ENCODE results near the gene SLC15A1.

DNA sequence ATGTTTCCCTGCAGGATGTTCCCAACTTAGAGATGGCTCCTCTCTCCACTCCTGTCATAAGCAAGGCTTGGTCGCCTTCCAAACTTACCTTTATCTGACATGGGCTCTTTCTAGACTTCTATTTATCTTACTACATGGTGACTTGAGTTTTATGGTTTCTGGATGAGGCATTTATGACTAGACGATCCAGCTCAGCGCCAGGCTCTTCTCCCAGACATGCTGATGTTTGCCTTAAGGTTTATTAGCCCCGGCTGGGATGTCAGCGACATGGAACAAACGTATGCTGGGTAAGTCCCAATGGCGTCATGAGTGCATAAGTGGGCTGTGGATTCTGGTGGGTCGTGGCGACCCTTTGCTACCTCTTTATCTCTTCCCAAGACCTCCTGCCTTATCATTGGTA is 39.8 kb upstream of the SLC15A1 start:
- TF ChIP-seq HNF4A (conservative IDR thresholded peaks at IDR 0.05) (no peak), GABPA (IDR thresholded peaks at IDR 0.05 in 1 of 2, conservative IDR thresholded peaks at IDR 0.05 in 1 of 2) (no peak), TAF1 (conservative IDR thresholded peaks at IDR 0.05) (no peak), YY1 (IDR thresholded peaks at IDR 0.05) (no peak)
- TF ChIP-seq, protein P1, sequence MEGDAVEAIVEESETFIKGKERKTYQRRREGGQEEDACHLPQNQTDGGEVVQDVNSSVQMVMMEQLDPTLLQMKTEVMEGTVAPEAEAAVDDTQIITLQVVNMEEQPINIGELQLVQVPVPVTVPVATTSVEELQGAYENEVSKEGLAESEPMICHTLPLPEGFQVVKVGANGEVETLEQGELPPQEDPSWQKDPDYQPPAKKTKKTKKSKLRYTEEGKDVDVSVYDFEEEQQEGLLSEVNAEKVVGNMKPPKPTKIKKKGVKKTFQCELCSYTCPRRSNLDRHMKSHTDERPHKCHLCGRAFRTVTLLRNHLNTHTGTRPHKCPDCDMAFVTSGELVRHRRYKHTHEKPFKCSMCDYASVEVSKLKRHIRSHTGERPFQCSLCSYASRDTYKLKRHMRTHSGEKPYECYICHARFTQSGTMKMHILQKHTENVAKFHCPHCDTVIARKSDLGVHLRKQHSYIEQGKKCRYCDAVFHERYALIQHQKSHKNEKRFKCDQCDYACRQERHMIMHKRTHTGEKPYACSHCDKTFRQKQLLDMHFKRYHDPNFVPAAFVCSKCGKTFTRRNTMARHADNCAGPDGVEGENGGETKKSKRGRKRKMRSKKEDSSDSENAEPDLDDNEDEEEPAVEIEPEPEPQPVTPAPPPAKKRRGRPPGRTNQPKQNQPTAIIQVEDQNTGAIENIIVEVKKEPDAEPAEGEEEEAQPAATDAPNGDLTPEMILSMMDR (IDR thresholded peaks at IDR 0.05; ENCODE audit: low read depth, low read length, missing input control): no peak

Measured in liver (tissue), 3 donors.